ENCODE results near the gene SFI1. TPM values are rescaled to one million over a fixed set of nuclear protein-coding genes. Genes with fewer than 3 reads are reported as not detected.
A peak's percentile ranks its signal among the peaks of the same experiment; 100 is the strongest.
"Not testable (repeated sequence)": the region's sequence is repeated elsewhere in the genome, so short reads cannot be mapped to it uniquely, and the experiment has no call there.

SFI1 gene
- total RNA-seq, 2 donors from 2014 or later, result 27.8 to 46.8 TPM

DNA sequence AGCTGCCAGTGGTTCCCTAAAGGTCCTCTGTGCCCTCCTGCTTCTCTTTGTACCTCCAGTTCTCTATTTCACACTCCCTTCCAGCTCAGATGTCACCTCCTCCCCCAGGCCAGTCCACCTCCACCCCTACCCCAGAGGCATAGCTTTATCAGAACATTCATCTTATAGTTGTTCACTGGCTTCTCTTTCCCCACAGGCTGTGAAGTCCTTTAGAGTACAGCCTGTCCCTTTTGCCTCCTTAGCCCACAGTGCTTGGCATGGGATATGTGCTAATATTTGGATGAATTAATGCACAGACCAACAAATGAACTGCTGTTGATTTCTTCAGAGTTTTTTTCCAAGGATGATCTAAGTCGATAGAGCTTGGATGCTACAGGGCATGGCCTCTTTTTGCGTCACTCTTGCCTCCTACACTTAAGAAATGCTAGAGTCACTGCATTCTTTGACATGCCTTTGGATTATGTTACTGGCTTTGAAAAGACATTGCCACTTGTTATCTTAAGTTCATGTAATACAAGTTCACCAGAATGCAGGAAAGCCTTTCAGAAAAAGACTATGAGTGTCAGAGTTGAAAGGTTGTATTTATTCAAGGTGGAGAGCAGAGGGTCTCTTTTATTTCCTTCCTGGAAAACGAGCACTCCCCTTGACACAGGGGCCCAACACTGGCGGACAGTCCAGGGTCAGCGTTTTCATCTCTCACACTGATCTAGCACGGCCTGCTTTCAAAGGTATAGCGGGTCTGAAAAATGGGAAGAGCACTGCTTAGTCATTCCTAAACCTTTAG is 90.0 kb downstream of the SFI1 start:
- WGBS, 2 donors, result 79% methylated on average over 7 of the region's 7 CpGs
- Histone ChIP-seq H3K4me1 (peaks cover 14% of the 10 kb centered on the region), H3K36me3 (replicated peaks in 1 of 2; ENCODE audit: insufficient read depth in 1 of 2, low read depth in 2 of 2) (peaks cover 0 to 3% of the 10 kb centered on the region in 2 donors), H3K27me3 (no peaks in the 10 kb centered on the region), H3K27ac (peak overlapping the region in 2 of 4 donors; percentile 57 to 65), H3K9me3 (no peaks in the 10 kb centered on the region), H3K4me3 (no peak overlapping the region)
- intact Hi-C loops (cut with DNase I), result no loop called here
- DNase-seq (no peak), ATAC-seq (peak; percentile 56)
- no peak for TF ChIP-seq POLR2A (IDR thresholded peaks at IDR 0.05)
- TF ChIP-seq, protein P1, sequence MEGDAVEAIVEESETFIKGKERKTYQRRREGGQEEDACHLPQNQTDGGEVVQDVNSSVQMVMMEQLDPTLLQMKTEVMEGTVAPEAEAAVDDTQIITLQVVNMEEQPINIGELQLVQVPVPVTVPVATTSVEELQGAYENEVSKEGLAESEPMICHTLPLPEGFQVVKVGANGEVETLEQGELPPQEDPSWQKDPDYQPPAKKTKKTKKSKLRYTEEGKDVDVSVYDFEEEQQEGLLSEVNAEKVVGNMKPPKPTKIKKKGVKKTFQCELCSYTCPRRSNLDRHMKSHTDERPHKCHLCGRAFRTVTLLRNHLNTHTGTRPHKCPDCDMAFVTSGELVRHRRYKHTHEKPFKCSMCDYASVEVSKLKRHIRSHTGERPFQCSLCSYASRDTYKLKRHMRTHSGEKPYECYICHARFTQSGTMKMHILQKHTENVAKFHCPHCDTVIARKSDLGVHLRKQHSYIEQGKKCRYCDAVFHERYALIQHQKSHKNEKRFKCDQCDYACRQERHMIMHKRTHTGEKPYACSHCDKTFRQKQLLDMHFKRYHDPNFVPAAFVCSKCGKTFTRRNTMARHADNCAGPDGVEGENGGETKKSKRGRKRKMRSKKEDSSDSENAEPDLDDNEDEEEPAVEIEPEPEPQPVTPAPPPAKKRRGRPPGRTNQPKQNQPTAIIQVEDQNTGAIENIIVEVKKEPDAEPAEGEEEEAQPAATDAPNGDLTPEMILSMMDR (IDR thresholded peaks at IDR 0.05), result no peak

DNA sequence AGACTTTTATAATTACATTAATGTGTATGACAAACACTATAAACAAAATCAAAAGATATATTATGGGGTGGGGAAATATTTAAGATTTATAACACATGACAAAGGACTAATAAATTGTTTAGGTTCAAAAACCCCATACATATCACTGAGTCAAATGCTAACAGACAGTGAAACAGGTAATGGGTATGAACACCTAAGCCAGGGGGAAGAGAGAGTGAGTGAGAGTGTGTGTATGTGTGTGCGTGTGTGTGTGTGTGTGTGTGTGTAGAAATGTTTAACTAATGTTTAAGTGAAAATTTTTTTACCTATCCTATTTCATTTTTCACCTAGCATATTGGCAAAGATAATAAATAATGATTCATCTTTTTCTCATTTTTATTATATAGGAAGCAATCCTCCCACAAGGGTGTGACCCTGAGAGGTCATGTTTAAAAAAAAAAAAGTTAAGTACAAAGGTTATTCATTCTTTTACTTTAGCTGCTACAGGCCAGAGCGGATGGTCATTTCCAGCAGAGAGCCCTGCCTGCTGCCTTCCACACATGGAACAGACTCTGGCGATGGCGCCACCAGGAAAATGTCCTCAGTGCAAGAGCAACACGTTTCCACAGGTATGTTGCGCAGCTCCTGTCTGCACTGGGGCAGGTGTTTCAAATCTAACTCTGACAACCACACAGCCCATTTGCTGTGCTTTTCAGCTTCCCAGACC is 92.8 kb downstream of the SFI1 start:
- Histone ChIP-seq H3K9me3 (no peaks in the 10 kb centered on the region), H3K27me3 (no peaks in the 10 kb centered on the region), H3K4me3 (no peak overlapping the region), H3K4me1 (peaks cover 9% of the 10 kb centered on the region), H3K36me3 (replicated peaks in 1 of 2; ENCODE audit: insufficient read depth in 1 of 2, low read depth in 2 of 2) (peaks cover 0 to 3% of the 10 kb centered on the region in 2 donors), H3K27ac (no peak overlapping the region)
- intact Hi-C loops (cut with DNase I), result no loop called here
- WGBS, 2 donors, result 76% methylated on average over 6 of the region's 6 CpGs
- TF ChIP-seq POLR2A (IDR thresholded peaks at IDR 0.05), result no peak
- TF ChIP-seq, protein P1 (IDR thresholded peaks at IDR 0.05), result no peak
- DNase-seq (no peak), ATAC-seq (no peak)

DNA sequence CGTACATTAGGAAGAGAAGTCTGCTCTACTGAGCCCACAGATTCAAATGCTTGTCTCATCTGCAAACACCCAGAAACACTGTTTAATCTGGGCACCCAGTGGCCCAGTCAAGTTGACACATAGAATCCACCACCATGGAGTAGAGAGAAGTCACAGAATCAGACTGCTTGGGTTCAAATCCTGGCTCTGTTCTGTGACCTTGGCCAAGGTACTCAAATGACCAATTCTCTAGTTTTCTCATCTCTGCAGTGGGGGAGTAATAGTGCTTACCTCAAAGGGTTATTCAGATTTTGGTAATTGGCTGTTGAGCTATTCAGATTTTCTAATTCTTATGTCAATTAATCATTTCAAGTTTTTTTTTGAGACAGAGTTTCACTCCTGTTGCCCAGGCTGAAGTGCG is 93.8 kb downstream of the SFI1 start:
- WGBS, 2 donors, result 100% methylated on average over 1 of the region's 2 CpGs; no CpG with 5 or more reads in 1 of the 2 donors
- H3K4me1 ChIP-seq; DNase-seq; H3K9me3 ChIP-seq; intact Hi-C loops (cut with DNase I); ATAC-seq; H3K36me3 ChIP-seq (replicated peaks in 1 of 2; ENCODE audit: insufficient read depth in 1 of 2, low read depth in 2 of 2); H3K27me3 ChIP-seq; H3K27ac ChIP-seq; H3K4me3 ChIP-seq: not testable (repeated sequence)

DNA sequence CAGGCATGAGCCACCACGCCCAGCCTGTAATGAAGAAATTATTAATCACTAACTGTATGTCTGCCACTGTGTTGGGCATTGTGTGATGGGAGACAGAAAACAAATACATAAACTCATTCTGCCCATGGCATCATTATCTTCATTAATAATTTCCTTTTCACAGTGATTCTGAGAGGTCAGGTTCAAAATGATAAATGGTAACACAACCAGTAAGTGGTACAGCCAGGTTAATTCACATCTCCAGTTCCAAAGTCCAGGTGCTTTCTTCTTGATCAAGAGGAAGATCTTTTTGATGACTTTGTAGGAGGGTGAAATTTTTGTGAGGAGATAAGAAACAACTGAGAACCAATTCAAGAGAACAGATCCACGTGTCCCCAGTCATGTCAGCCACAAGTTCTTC is 98.9 kb downstream of the SFI1 start:
- Histone ChIP-seq H3K36me3 (replicated peaks in 1 of 2; ENCODE audit: insufficient read depth in 1 of 2, low read depth in 2 of 2) (no peaks in the 10 kb centered on the region), H3K27ac (no peak overlapping the region), H3K4me3 (no peak overlapping the region), H3K4me1 (no peaks in the 10 kb centered on the region), H3K9me3 (no peaks in the 10 kb centered on the region), H3K27me3 (no peaks in the 10 kb centered on the region)
- TF ChIP-seq, protein P1 (IDR thresholded peaks at IDR 0.05), result no peak
- no peak for TF ChIP-seq POLR2A (IDR thresholded peaks at IDR 0.05)
- intact Hi-C loops (cut with DNase I), result no loop called here
- ATAC-seq (no peak), DNase-seq (no peak)
- 69 to 76% methylated on average over 2 of the region's 2 CpGs for WGBS, 2 donors

DNA sequence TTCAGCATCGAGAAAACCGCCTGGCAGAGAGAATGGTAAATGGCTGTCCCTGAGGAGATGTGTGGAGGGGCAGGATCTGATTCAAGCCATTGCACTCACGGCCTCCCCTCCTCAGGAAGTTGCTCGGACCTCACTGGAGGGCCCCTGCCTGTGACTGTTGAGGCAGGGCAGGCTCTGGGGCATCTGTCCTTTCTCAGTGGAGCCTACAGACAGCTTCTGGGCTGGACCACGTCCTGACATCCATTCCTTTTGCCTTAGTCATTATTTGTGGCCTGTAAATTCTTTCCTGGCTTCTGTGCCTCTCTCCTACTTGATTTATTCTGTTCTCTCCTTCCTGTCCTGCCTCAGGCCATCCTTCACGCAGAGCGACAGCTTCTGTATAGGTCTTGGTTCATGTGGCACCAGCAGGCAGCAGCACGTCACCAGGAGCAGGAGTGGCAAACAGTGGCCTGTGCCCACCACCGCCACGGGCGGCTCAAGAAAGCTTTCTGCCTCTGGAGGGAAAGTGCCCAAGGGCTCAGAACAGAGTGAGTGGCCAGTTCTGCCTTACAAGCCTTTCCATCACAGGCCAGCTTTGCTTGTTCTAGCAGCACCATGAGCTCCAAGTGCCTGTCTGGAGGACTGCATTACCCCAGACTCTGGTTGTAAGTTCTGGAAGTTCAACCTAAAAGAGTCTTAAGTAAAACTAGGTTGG is 106.1 kb downstream of the SFI1 start:
- no peak overlapping the region for H3K27ac ChIP-seq
- peak; percentile 62 for ATAC-seq
- DNase-seq, result peak in 1 of 4 donors; percentile 57
- H3K36me3 ChIP-seq (replicated peaks in 1 of 2; ENCODE audit: insufficient read depth in 1 of 2, low read depth in 2 of 2), result peaks cover 0 to 3% of the 10 kb centered on the region in 2 donors
- H3K4me3 ChIP-seq, result no peak overlapping the region
- WGBS, 2 donors, result 82 to 84% methylated on average over 11 of the region's 11 CpGs
- H3K9me3 ChIP-seq, result no peaks in the 10 kb centered on the region
- no peaks in the 10 kb centered on the region for H3K4me1 ChIP-seq
- intact Hi-C loops (cut with DNase I), result no loop called here
- TF ChIP-seq POLR2A (IDR thresholded peaks at IDR 0.05), result no peak
- TF ChIP-seq, protein P1 (IDR thresholded peaks at IDR 0.05), result no peak
- no peaks in the 10 kb centered on the region for H3K27me3 ChIP-seq
